HL-60 (cell line): ENCODE measurements around the gene GALNT14.

ENCODE experiments used
- CTCF ChIP-seq: IDR thresholded peaks from one replicate; pipeline ENCODE4 v1.5.1; 2011; ENCODE audit warnings: low read length, control low read depth, inconsistent platforms; ENCODE audit not compliant: insufficient read depth
- SPI1 ChIP-seq: IDR thresholded peaks from 2 replicates; pipeline ENCODE4 v1.6.1; 2012; ENCODE audit warnings: low read depth, mild to moderate bottlenecking, borderline replicate concordance

GRCh38 chr2:30949435-30949834, 188.8 kb downstream of the GALNT14 start:
- TF ChIP-seq CTCF, result no peak
- TF ChIP-seq SPI1, result no peak
